GM12878 (cell line): ENCODE results near the gene DDX20. TPM values are rescaled to one million over a fixed set of nuclear protein-coding genes. Genes with fewer than 3 reads are reported as not detected.

Experiments used
- ATAC-seq: fragments of 200-7000 bp; cut with Tn5 transposase; 3 replicates; pipeline ENCODE4 v1.9.1; 2020; ENCODE audit warnings: mild to moderate bottlenecking, moderate library complexity
- BruUV-seq: library from RNA; stranded (reverse); fragments of 400-500 nt; replicated peaks from 2 replicates; lab custom pipeline; 2021; lab: Mats Ljungman, UMichigan
- CTCF ChIA-PET: fragments of 300-600 bp; sonication (Branson Sonifier 250); formaldehyde crosslinking; extraction: SDS; loops from one replicate; lab custom pipeline; 2021; ENCODE audit warnings: inconsistent platforms; lab: Yijun Ruan, JAX
- POLR2A ChIA-PET: fragments of 350-600 bp; formaldehyde crosslinking; extraction: SDS; loops from one replicate; lab custom pipeline; 2021; ENCODE audit warnings: inconsistent platforms; lab: Charles Lee
- RAD21 ChIA-PET: fragments of 300-600 bp; sonication (Branson Sonifier 250); formaldehyde crosslinking; loops from one replicate; lab custom pipeline; 2023; ENCODE audit warnings: antibody characterized with exemption; ENCODE audit not compliant: unreplicated experiment; lab: Charles Lee
- SMC1A ChIA-PET: fragments of 300-600 bp; sonication (Branson Sonifier 250); formaldehyde crosslinking; loops from one replicate; lab custom pipeline; 2023; ENCODE audit not compliant: unreplicated experiment, uncharacterized antibody; lab: Charles Lee
- DNase-seq: peaks from one replicate; pipeline ENCODE4 v3.0.0-alpha.2; 2011; ENCODE audit warnings: low read depth, low spot score
- FAIRE-seq: peaks from 3 replicates; lab custom pipeline; 2011; peaks lifted over from hg19 to GRCh38; lab: Jason Lieb, UNC
- H2AFZ ChIP-seq: 2 replicates; pipeline ENCODE4 v1.6.0; 2011; ENCODE audit warnings: low read depth, low read length, control low read depth; ENCODE audit not compliant: control insufficient read depth
- H3K27ac ChIP-seq: 2 replicates; pipeline ENCODE4 v1.5.1; 2011; ENCODE audit warnings: control low read depth; ENCODE audit not compliant: control insufficient read depth, insufficient read depth
- H3K27me3 ChIP-seq, 2 experiments: replicated peaks in 1 of 2; 2 replicates each; pipeline versions ENCODE4 v1.6.0 to v1.6.1; 2011; ENCODE audit warnings: low read length in 1 of 2; ENCODE audit not compliant: control insufficient read depth in 2 of 2, insufficient read depth in 2 of 2
- H3K36me3 ChIP-seq, 2 experiments: 2 replicates each; pipeline ENCODE4 v1.5.1; 2011; ENCODE audit warnings: low read length in 1 of 2; ENCODE audit not compliant: control insufficient read depth in 2 of 2, insufficient read depth in 2 of 2
- H3K4me1 ChIP-seq: 2 replicates; pipeline ENCODE4 v1.6.1; 2011; ENCODE audit warnings: mild to moderate bottlenecking, low read length, moderate library complexity, mixed read lengths; ENCODE audit not compliant: control insufficient read depth, insufficient read depth
- H3K4me2 ChIP-seq: 2 replicates; pipeline ENCODE4 v1.6.0; 2011; ENCODE audit warnings: control low read depth; ENCODE audit not compliant: control insufficient read depth, insufficient read depth
- H3K4me3 ChIP-seq: fragments of 200-600 bp; sonication (generic); 2 replicates; pipeline ENCODE4 v1.5.1; 2016
- H3K79me2 ChIP-seq: 2 replicates; pipeline ENCODE4 v1.6.0; 2011; ENCODE audit warnings: low read length; ENCODE audit not compliant: control insufficient read depth, insufficient read depth
- H3K9ac ChIP-seq: 2 replicates; pipeline ENCODE4 v1.8.0; 2011; ENCODE audit warnings: low read length, control low read depth, mixed read lengths; ENCODE audit not compliant: control insufficient read depth, insufficient read depth
- H3K9me3 ChIP-seq: replicated peaks from 3 replicates; pipeline ENCODE4 v1.5.1; 2011; ENCODE audit warnings: mild to moderate bottlenecking, low read length; ENCODE audit not compliant: control insufficient read depth, insufficient read depth
- H4K20me1 ChIP-seq: 2 replicates; pipeline ENCODE4 v1.6.0; 2011; ENCODE audit not compliant: control insufficient read depth, insufficient read depth
- ATF3 ChIP-seq: IDR thresholded peaks from 2 replicates; pipeline ENCODE4 v1.6.1; 2011; ENCODE audit warnings: low read depth, mild to moderate bottlenecking, low read length, moderate library complexity, borderline replicate concordance; ENCODE audit errors: extremely low read depth
- ATF7 ChIP-seq: fragments of 450-650 bp; IDR thresholded peaks from 2 replicates; pipeline ENCODE4 v1.6.1; 2016; ENCODE audit warnings: low read depth, mild to moderate bottlenecking
- BMI1 ChIP-seq: fragments of 450-650 bp; IDR thresholded peaks from 2 replicates; pipeline ENCODE4 v1.6.1; 2016; ENCODE audit warnings: mild to moderate bottlenecking, moderate library complexity, borderline replicate concordance
- CHD4 ChIP-seq: fragments of 200-600 bp; sonication (generic); IDR thresholded peaks from 2 replicates; pipeline ENCODE4 v1.6.1; 2016; ENCODE audit warnings: mild to moderate bottlenecking
- CTCF ChIP-seq, 3 experiments: IDR thresholded peaks in 2 of 3; conservative IDR thresholded peaks in 1 of 3; 2 replicates each; pipeline ENCODE4 v1.5.1; 2011; ENCODE audit warnings: low read depth in 3 of 3, low read length in 3 of 3, mild to moderate bottlenecking in 3 of 3, control low read depth in 2 of 3, moderate library complexity in 2 of 3, inconsistent platforms in 1 of 3, mixed read lengths in 1 of 3; ENCODE audit not compliant: control insufficient read depth in 2 of 3, insufficient read depth in 1 of 3; ENCODE audit errors: extremely low read depth in 1 of 3
- HCFC1 ChIP-seq: fragments of 150-350 bp; IDR thresholded peaks from 2 replicates; pipeline ENCODE4 v1.6.1; 2014; ENCODE audit warnings: low read length
- MEF2A ChIP-seq: IDR thresholded peaks from 2 replicates; pipeline ENCODE4 v1.6.1; 2011; ENCODE audit warnings: low read depth, mild to moderate bottlenecking, low read length, moderate library complexity; ENCODE audit not compliant: insufficient read depth
- NFYA ChIP-seq: IDR thresholded peaks from 2 replicates; pipeline ENCODE4 v1.6.1; 2011; ENCODE audit warnings: low read depth, mild to moderate bottlenecking, low read length, improper control_type of control experiment, borderline replicate concordance
- POLR2AphosphoS2 ChIP-seq: IDR thresholded peaks from 2 replicates; pipeline ENCODE4 v1.6.1; 2011; ENCODE audit warnings: low read depth, mild to moderate bottlenecking, low read length, improper control_type of control experiment, moderate library complexity
- POLR2AphosphoS5 ChIP-seq: IDR thresholded peaks from 2 replicates; pipeline ENCODE4 v1.6.1; 2011; ENCODE audit warnings: mild to moderate bottlenecking, low read length, inconsistent platforms
- REST ChIP-seq: IDR thresholded peaks from 2 replicates; pipeline ENCODE4 v1.6.1; 2012; ENCODE audit warnings: mild to moderate bottlenecking, low read depth, low read length
- WGBS: methylation state at CpG from one replicate; pipeline ENCODE4 v1.1.6; 2016; ENCODE audit warnings: low lambda C conversion rate; ENCODE audit not compliant: insufficient replicate concordance, insufficient coverage; ENCODE audit errors: missing lambda C conversion rate; 5-methylcytosine and 5-hydroxymethylcytosine counted together
- in situ Hi-C: fragments of 300-500 bp; cut with MboI; formaldehyde crosslinking; loops from 9 replicates; pipeline ENCODE4 v1.14.3; 2018; ENCODE audit warnings: mixed read lengths
- intact Hi-C: fragments of 100-400 bp; cut with micrococcal nuclease; formaldehyde crosslinking; loops from one replicate; pipeline ENCODE4 v1.14.2; 2022; ENCODE audit not compliant: unreplicated experiment
- polyA plus RNA-seq, 11 experiments: library from polyadenylated mRNA; depleted of rRNA in 4 of 11; unstranded in 6 of 11; stranded (reverse) in 5 of 11; fragments of >200 nt; fragmentation: Nextera tagmentation in 4 of 11; fragmentation: Illumina TruSeq in 1 of 11; extraction: Ambion mirVana in 4 of 11; extraction: Trizol in 1 of 11; gene quantifications; 1 replicate in 1 of 11; 2 replicates in 10 of 11; pipeline versions ENCODE4 v1.2.1 to v1.2.3, GENCODE V29; 2011 to 2016; ENCODE audit warnings: inconsistent platforms in 2 of 11, missing spikeins in 2 of 11, low read depth in 1 of 11
- total RNA-seq, 4 experiments: library from RNA; depleted of rRNA in 3 of 4; stranded (reverse); fragments of >200 nt in 3 of 4; fragmentation: Illumina TruSeq in 1 of 4; extraction: Trizol in 1 of 4; gene quantifications; 2 replicates each; pipeline versions ENCODE4 v1.2.1 to v1.2.3, GENCODE V29; 2013 to 2021

Gene DDX20
- total and polyA plus RNA-seq, 10 of the 15 experiments (the other 5 are each of a cell fraction or from before 2014, with no cell fraction given), result 7.2 to 30.6 (median 25.1) TPM

- intact Hi-C loops, result no loop called here
- no TSS peak for BruUV-seq
- CTCF ChIA-PET, result no interaction called here
- H4K20me1 ChIP-seq, result no peaks in the 10 kb centered on the region
- no peaks in the 10 kb centered on the region for H3K4me1 ChIP-seq
- H3K4me2 ChIP-seq, result no peak overlapping the region
- DNase-seq (no peak), FAIRE-seq (no peak), ATAC-seq (no peak)
- H3K9me3 ChIP-seq, result no peaks in the 10 kb centered on the region
- no peak overlapping the region for H3K4me3 ChIP-seq
- TF ChIP-seq BMI1 (no peak), HCFC1 (no peak), POLR2AphosphoS2 (no peak)
- in situ Hi-C loops, result no loop called here
- H3K36me3 ChIP-seq, result no peaks in the 10 kb centered on the region
- RAD21 ChIA-PET, result no interaction called here
- no peak overlapping the region for H2AFZ ChIP-seq
- SMC1A ChIA-PET, result no interaction called here
- H3K9ac ChIP-seq, result no peak overlapping the region
- WGBS, result 33% methylated on average over 2 of the region's 2 CpGs
- POLR2A ChIA-PET, result no interaction called here
- H3K79me2 ChIP-seq, result no peaks in the 10 kb centered on the region
- H3K27me3 ChIP-seq, result no peaks in the 10 kb centered on the region; a peak in 1 of 4 replicates
- no peak overlapping the region for H3K27ac ChIP-seq
Observed at GRCh38 chr1:111779546-111779945, 23.8 kb downstream of the DDX20 start.

- no peaks in the 10 kb centered on the region for H3K79me2 ChIP-seq
- ChIA-PET CTCF (interaction anchor here (0.7 kb wide), 1 partner anchor 15 kb away, joined by 3 read pairs; no protein-coding TSS in a partner anchor), POLR2A (no interaction called here), RAD21 (no interaction called here), SMC1A (interaction anchor here (1.2 to 2.1 kb wide), 3 partner anchors 16 to 95 kb away, joined by 3 to 11 read pairs (median 3); no protein-coding TSS in a partner anchor)
- DNase-seq (no peak), FAIRE-seq (no peak), ATAC-seq (no peak)
- no peaks in the 10 kb centered on the region for H3K4me1 ChIP-seq
- BruUV-seq, result no TSS peak
- H3K4me3 ChIP-seq, result no peak overlapping the region
- no peak overlapping the region for H3K4me2 ChIP-seq
- no peak overlapping the region for H3K9ac ChIP-seq
- no peaks in the 10 kb centered on the region for H4K20me1 ChIP-seq
- in situ Hi-C loops, result no loop called here
- peaks cover 0 to 2% of the 10 kb centered on the region in 2 experiments; a peak in 2 of 4 replicates for H3K27me3 ChIP-seq
- no peaks in the 10 kb centered on the region for H3K36me3 ChIP-seq
- no peaks in the 10 kb centered on the region for H3K9me3 ChIP-seq
- H3K27ac ChIP-seq, result no peak overlapping the region
- intact Hi-C loops, result loop anchor here (10.0 kb wide), 1 partner anchor 1180 kb away; the partner anchor contains the start of gene KCNA2
- H2AFZ ChIP-seq, result no peak overlapping the region
- WGBS, result 12% methylated on average over 4 of the region's 4 CpGs
- no peak for TF ChIP-seq ATF7
- TF ChIP-seq NFYA, result no peak
- no peak for TF ChIP-seq ATF3
- TF ChIP-seq REST, result no peak
- TF ChIP-seq CTCF (IDR thresholded peaks at IDR 0.05 in 2 of 3, conservative IDR thresholded peaks at IDR 0.05 in 1 of 3; ENCODE audit: control insufficient read depth in 2 of 3, extremely low read depth in 1 of 3, insufficient read depth in 1 of 3, low read depth in 3 of 3, low read length in 3 of 3), result no peak
- TF ChIP-seq MEF2A, result no peak
- TF ChIP-seq POLR2AphosphoS5, result no peak
- TF ChIP-seq CHD4, result no peak
Observed at GRCh38 chr1:111784273-111784901, 28.7 kb downstream of the DDX20 start.
